ENCODE data around the gene WDR18.
A peak's percentile ranks its signal among the peaks of the same experiment; 100 is the strongest.

The WDR18 gene

DNA sequence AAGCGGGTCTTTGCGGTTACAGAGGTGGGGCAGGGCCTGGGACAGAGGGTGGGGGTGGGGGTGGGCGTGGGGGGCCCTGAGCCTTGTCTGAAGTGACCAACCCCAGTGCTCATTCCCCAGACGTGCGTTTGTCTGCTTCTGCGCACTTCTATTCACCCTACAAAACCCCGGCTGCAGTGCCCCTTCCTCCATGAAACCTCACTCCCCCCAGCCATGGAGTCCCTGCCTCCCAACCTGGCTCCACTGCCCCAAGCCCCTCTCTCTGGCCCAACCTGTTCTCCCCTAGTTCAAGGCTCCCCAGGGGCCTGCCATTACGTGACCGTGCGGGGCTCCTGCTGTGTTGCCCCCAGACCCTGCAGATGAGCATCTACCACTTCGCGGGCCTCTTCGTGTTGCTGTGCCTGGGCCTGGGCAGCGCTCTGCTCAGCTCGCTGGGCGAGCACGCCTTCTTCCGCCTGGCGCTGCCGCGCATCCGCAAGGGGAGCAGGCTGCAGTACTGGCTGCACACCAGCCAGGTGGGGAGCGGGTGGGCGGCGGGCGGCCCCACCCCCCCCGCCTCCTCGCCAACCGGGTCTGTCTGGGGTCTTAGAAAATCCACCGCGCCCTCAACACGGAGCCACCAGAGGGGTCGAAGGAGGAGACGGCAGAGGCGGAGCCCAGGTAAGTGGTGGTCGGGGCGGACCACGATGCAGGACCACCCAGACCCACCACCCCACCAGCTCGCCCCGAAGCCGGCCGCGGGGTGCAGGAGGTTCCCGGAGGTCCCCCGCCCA, 24.3 kb downstream of the WDR18 start:
- DNase-seq (ENCODE audit: low spot score), result no peak

- DNase-seq (ENCODE audit: low spot score), result no peak
These were observed 25.2 kb downstream of the WDR18 start for GRCh38 chr19:1009041-1009980.

GRCh38 chr19:1009981-1010538, 25.9 kb downstream of the WDR18 start:
- no peak for DNase-seq (ENCODE audit: low spot score)

- DNase-seq (ENCODE audit: low spot score), result no peak
These were observed 26.7 kb downstream of the WDR18 start for GRCh38 chr19:1010586-1011510.

DNA sequence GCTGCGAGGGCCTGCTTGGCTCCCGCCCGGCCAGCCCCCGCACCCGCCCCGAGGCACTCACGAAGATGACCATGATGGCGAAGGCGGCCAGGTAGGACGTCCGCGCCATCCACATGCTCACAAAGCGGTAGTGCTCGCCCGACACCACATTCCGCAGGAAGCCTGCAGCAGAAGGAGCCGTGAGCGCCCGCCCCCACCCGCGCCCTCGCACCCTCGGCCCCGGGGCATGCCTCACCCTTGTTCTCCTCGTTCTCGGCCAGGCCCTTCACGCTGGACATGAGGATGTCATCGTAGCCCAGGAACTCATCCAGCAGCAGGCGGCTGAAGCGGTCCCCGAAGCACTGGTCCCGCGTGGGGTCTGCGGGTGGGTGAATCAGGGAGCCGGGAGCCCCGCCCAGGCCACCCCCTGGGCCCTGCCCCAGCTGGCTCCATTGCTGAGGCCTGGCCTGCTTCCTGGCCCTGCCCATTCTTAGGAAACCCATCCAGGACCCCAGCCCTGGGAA, 27.7 kb downstream of the WDR18 start:
- DNase-seq (ENCODE audit: low spot score), result no peak

DNA sequence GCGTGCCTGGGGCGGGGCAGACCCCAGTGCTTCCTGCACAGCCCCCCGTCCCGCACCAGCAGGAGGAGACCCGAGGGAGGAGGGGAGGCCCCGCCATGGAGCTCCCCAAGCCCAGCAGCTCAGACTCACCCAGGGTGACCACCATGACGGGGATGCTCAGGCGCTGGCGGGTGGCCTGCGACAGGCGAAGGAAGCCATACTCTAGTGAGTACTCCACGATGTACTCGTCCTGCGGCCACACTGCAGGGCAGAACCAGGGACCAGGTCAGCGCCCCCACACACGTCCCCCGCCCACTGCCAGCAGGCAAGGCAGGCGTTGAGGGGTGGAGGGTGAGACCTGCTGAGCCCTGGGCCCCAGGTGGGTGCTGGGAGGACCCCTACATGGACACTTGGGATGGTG, 28.2 kb downstream of the WDR18 start:
- no peak for DNase-seq (ENCODE audit: low spot score)

GRCh38 chr19:1013218-1013617, 29.1 kb downstream of the WDR18 start:
- no peak for DNase-seq (ENCODE audit: low spot score)

DNA sequence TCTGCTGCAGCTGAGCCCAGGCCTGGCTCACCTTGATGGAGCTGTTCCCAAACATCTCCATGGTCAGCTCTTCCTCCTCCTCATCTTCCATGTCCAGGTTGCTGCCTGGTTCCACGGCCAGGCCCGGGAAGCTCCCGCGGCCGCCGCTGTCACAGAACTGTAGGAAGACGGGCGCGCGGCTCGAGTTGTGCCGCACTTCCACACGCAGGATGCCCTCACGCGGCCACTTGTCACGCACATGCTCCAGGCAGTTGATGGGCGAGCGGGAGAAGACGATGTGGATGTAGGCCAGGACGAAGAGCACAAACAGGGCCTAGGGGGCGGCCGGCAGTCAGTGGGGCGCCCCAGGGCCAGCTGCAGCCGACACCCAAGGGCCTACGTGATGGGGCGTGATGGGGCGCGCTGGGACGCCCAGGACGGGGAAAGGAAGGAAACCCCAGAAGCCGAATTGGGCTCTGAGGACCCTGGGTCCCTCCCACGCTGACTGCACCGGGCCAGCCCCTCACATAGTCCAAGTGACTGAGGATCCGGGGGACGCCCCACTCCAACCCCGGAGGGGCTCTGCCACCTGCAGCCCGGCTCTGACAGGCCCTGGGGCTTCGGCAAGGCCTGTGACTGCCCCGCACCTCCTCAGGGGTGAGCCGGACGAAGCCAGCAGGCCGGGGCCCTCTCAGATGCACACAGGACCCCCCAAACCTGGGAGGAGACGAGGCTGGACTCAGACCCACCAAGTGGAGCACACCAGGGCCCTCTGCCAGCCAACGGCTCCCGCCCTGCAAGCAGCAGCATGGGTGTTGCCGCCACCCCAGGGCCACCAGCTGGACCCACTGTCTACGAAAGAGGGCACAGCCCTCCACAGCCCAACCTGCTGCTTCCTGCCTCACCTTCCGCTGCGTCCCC, 30.3 kb downstream of the WDR18 start:
- DNase-seq (ENCODE audit: low spot score), result no peak

GRCh38 chr19:1015061-1015781, 31.1 kb downstream of the WDR18 start:
- DNase-seq (ENCODE audit: low spot score), result no peak

DNA sequence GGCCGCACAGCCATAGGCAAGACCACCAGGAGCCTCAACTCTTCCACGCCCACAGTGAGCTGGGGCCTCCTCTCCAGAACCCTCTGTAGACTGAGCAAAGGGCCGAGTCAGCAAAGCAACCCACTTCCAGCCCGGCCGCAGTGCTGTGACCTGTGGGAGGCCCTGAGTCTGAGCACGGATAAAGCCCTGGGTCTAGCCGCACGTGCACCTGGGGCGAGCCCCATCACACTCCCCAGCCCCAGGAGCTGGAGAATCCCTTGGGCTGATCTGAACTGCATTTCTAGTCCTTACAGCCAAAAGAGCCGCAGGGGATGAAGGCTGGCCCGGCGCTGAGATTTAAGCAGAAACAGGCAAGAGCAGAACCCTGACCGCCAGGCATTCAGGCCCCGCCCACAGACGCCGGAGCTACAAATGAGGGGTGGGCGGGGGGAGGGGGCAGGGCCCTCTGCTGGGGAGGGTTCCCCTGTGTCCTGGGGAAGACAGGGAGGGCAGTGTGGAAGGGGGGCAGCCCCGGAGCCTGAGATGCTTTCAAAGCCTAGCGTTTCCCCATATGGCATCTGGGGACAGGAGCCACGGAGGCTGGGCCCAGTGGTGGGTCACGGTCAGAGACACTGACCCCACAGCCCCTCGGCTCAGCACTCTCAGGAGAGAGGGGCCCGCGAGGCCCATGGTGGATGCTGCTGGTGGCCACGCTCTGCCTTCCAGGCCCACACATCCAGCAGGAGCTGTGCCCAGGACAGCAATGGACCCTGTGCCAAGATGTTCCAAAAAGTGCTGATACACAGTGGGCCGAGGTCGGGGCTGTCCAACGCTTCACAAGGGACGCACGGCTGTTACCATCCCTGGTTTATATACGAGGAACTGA, 31.9 kb downstream of the WDR18 start:
- DNase-seq (ENCODE audit: low spot score), result no peak

DNA sequence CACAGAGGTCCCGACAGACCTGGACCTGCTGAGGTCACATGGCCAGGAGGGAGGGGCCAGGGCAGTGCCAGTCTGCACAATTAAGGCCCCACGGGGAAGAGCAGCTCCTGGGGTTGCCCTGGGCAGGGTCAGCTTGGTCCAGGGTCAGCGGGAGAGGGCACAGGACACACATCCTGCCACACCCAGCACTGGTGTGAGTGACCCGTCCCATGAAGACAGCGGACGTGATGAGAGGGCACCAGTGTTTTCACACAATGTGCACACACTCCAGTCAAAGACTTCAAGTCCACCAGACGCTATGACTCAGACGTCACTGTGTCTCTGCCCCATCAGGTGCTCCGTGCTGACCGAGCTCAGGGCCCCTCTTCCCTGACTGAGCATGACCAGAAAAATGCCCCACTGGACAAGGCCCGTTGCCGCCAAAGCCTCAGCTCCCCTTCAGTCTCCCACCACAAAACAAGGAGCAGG, 32.5 kb downstream of the WDR18 start:
- peak; percentile 98 for DNase-seq (ENCODE audit: low spot score)

- DNase-seq (ENCODE audit: low spot score), result peak; percentile 42
These were observed 33.2 kb downstream of the WDR18 start for GRCh38 chr19:1017115-1017905.

GRCh38 chr19:1017906-1018305, 33.8 kb downstream of the WDR18 start:
- no peak for DNase-seq (ENCODE audit: low spot score)

DNA sequence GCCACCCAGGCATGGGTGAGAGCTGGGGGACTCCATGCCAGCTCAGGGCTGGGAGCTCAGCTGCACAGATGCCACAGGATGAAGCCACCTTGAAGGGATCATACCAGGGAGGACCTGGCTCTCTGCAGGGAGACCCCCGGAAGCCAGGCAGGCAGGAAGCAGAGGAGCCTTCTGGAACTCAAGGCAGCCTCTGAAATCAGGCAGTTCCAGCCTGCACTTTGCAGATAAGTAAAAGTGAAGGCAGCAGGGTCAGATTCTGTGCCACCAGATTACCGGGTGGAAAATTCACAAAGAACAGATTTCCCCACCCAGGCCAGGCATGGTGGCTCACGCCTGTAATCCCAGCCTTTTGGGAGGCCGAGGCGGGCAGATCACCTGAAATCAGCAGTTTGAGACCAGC, 34.2 kb downstream of the WDR18 start:
- DNase-seq (ENCODE audit: low spot score), result no peak

- no peak for DNase-seq (ENCODE audit: low spot score)
These were observed 34.9 kb downstream of the WDR18 start for GRCh38 chr19:1018932-1019615.

DNA sequence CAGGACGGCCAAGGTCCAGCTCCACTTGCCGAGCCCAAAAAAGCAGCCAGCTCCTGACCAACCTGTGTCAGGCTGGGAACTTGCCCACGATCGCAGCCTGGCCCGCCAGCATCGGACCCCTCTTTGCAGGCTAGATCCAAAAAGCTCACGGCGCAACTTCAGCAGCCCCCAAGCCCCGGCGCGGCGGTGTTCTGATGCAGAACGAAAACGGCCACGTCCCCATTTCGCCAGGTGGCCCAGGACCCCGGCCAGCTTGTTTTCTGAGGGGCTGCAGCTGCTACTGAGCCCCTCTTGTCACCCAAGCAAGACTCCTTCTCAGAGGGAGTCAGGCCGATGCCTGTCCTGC, 35.4 kb downstream of the WDR18 start:
- no peak for DNase-seq (ENCODE audit: low spot score)
